D341Med (cell line): ENCODE results near the gene DCUN1D2.
"Not testable (repeated sequence)": the region's sequence is repeated elsewhere in the genome, so short reads cannot be mapped to it uniquely, and the experiment has no call there.

ENCODE experiments used
- DNase-seq: peaks from one replicate; pipeline ENCODE4 v3.0.0; 2012; ENCODE audit warnings: low spot score

DCUN1D2 gene

GRCh38 chr13:113465300-113465699 lies 25.2 kb downstream of the DCUN1D2 start:
- no peak for DNase-seq

GRCh38 chr13:113464476-113464875 lies 26.0 kb downstream of the DCUN1D2 start:
- no peak for DNase-seq

DNA sequence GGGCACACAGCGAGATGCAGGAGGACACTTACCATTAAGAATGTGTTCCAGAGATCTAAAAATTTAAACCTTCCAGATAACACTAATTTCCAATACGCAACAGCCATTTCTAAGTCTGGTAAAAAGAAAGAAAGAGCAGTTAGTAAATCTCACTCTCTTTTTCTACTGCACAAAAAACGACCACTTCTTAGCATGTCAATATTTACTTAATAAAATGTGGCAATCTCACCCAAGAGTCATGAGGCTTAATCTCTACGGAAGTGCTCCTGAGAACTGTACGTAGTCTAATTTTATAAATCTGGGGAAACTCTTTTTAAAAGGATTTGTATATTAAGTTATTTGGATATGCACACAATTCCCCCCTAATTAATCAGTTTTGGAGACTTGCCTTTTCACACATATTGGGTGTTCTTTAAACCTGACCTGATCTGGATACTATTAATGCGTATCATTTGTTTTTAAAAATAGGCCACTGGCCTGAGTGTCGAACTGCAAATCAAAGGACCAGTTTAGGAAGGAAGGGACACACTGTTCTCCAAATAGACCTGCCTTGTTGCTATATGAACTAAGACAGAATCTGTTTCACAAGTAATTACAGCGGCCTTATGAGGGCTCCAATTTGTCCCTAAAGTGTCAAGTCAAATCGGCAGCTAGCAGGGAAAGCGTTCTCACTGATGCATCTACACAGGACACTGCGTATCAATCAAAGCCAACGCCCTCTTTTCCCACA lies 29.3 kb downstream of the DCUN1D2 start:
- no peak for DNase-seq

DNA sequence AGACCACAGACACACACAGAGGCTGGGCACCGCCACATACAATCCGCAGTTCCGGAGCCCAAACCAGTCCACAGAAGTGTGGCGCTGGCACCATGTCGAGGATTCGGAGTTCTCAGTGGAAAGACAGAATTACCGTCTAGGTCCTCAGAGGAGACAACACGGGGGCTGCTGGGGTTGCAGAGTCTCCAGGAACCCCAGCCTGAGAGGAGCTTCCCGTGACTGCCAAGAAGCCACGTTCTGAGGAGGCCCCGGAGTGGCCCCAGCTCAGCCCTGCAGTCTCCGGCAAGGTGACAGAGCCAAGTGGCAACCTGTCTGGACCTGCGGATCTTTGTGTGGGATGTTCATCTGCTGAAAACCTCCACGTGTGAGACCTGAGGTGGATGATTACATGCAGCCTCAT lies 29.9 kb downstream of the DCUN1D2 start:
- no peak for DNase-seq

DNA sequence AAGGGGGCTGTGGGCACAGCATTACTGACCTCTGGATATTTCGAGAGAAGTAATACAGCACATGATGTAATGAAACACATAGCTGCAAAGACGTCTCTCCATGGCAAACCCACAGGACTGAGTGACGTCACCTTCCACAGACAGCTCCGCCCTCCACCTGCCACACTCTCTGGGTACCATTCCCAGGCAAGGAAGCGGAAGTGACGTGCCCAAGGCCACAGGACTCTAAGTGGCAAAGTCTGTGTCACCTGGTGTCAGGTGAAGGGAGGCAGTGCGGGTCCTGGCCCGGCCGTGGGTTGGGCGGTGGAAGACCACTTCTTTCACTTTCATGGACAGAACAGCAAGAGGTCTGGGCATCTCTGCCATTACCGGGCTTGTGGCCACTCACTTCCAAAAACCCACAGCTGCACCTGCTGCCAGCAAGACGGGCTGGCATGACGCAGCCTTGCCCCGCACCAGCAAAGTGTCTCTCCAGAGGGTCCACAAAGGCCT lies 30.4 kb downstream of the DCUN1D2 start:
- DNase-seq = no peak

- peak; percentile 69 for DNase-seq
These were observed 32.1 kb downstream of the DCUN1D2 start for GRCh38 chr13:113458253-113459065.

DNA sequence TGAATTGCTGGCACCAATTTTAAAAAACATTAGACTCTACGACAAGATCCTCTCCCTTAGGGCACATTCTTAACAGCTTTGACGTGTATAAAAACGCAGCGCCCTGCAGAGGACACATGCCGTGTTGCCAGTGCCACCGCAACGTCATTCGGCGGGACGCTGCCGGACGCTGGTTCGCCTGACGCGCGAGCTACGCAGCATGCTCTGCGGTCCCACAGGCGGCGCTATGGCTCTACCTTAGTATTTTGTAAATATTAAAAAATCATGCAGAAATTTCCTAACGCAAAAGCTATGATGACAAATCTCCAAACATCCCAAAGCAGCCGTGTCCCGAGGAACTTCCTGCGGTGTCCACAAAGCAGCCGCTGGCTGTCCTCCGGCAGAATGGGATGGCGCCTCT lies 33.0 kb downstream of the DCUN1D2 start:
- DNase-seq = no peak

DNA sequence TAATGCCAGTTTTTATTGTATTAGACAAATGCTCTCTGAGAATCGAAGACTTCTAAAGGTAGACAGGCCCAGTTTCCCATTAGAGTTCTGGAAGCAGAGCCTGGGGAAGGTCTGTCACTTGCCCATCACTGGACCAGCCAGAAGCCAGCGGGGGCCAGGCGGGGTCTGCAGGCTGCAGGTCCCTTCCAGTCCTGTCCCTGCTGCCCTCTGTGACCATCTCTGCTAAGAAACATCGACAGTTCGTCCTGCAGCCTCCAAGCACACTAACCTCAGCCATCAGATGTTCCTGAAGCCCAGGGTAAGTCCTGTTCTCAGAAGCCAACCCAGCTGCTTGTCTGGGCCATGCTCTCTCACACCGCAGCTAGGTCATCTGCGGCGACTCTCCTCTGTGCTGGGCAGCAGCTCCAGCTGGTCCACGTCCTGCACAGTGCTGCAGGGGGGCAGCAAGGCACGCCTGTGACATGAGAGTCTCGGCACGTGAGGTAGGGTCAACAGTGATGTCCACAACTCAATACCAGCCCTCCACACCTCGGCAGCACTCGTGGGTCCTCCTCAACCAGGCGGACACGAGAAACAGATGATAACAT lies 34.3 kb downstream of the DCUN1D2 start:
- DNase-seq = no peak

DNA sequence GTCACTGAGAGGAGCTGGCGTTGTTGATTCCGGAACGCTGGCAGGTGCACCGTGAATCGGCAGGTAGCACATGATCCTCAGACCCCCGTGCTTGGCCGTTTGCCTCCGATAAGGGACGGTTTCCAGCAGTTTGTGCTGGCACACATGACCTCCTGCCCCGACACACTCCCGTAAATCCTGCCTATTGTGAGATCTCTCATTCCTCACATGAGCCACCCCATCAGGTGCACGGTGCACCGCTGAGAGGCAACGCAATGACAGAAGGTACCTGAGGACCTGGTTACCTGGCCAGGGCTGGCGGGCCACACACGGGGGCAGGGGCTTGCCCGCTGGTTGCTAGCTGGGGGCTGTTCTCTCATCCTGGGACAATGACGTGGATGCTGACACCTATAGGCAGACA lies 35.1 kb downstream of the DCUN1D2 start:
- DNase-seq = no peak

DNA sequence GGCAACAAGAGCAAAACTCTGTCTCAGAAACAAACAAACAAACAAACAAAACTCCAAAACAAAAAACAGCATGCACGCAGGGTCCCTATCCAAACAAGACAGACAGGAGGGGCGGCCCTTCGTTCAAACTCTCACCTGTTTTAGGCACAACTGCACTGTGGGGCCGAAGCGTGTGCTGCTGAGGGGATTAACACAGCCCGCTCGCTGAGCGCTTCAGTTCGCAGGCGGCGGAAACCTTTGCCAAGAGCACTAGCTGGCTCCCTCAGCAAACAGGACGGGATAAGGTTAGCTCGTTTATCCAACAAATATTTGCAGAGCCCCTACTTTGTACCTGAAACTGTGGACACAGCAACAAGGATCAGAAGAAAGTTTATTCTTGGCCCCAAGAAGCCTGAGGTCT lies 35.6 kb downstream of the DCUN1D2 start:
- DNase-seq = no peak

GRCh38 chr13:113452942-113453901 lies 37.3 kb downstream of the DCUN1D2 start, which contains the start of gene ADPRHL1:
Gene ADPRHL1, minus strand, starts transcription at chr13:113453488. Its CDS starts 51 bp downstream, at chr13:113453437.
- no peak for DNase-seq

DNA sequence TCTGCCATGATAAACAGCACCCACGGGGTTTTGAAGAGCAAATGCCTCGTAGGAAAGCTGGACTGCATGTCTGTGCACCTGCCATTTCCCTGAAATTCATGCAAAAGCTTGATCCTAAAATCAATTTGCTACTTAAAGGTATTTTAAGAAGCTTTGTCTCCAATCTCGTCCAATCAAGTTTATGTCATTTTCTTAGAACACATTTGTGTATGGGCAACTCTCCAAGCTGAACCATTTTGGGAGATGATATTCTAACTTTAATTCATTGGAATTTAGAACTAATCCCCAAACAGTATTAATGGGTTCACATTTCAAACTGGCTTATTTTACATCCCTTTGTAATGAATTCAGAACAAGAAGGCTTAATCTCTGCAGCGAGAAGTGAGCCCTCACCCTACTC lies 38.0 kb downstream of the DCUN1D2 start:
- DNase-seq = no peak

- no peak for DNase-seq
These were observed 38.5 kb downstream of the DCUN1D2 start for GRCh38 chr13:113451951-113452421.

DNA sequence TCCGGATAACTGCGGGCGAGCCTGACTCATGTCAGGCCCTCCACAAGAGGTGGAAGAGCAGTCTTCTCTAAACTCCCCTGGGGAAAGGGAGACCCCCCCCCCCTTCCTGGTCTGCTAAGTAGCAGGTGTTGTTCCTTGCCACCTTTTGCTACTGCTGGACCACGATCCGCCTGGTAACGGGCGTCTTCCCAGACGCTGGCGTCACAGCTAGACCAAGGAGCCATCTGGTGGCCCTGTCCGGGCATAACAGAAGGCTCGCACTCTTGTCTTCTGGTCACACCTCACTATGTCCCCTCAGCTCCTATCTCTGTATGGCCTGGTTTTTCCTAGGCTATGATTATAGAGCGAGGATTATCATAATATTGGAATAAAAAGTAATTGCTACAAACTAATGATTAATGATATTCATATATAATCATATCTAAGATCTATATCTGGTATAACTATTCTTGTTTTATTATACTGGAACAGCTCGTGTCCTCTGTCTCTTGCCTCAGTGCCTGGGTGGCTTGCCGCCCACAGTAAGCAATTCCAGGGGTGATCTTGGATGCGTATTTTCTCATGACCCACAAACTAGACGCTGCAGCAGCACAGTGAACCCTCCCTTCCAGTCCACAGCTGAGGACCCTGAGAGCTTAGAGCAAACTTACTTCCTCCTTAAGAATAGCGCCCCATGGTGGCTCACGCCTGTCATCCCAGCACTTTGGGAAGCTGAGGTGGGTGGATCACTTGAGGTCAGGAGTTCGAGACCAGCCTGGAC lies 39.5 kb downstream of the DCUN1D2 start:
- not testable (repeated sequence) for DNase-seq

DNA sequence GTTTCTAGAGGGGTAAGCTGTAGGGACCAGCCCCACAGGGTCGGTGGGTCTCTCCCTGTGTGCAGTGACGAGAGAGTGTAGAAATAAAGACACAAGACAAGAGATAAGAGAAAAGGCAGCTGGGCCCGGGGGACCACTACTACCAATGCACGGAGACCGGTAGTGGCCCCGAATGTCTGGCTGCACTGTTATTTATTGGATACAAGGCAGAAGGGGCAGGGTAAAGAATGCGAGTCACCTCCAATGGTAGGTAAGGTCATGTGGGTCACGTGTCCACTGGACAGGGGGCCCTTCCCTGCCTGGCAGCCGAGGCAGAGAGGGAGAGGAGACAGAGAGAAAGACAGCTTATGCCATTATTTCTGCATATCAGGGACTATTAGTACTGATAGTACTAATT lies 40.2 kb downstream of the DCUN1D2 start:
- DNase-seq = not testable (repeated sequence)

GRCh38 chr13:113449693-113450347 lies 40.7 kb downstream of the DCUN1D2 start:
- DNase-seq = no peak

DNA sequence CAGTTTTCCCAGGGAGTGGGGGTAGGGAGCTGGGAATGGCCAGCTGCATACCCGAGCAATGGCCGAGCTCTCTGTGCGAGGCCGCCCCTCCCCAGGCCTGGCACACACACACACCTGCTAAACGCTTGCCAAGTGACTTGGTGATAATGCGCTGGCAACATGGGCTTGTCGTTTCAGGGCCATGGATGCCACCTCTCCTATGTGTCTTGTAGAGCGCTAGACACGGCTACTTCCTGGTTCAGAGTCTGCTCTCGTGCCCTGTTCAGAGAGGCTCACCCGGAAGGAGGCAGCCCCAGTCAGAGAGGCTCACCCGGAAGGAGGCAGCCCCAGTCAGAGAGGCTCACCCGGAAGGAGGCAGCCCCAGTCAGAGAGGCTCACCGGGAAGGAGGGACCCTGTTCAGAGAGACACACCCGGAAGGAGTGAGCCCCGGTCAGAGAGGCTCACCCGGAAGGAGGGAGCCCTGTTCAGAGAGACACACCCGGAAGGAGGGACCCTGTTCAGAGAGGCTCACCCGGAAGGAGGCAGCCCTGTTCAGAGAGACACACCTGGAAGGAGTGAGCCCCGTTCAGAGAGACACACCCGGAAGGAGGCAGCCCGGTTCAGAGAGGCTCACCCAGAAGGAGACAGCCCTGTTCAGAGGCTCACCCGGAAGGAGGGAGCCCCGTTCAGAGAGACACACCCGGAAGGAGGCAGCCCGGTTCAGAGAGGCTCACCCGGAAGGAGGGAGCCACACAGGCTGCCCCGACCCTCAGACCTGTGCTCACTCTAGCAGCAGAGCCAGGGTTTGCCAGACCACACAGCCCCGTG lies 41.4 kb downstream of the DCUN1D2 start:
- DNase-seq = peak; percentile 84

DNA sequence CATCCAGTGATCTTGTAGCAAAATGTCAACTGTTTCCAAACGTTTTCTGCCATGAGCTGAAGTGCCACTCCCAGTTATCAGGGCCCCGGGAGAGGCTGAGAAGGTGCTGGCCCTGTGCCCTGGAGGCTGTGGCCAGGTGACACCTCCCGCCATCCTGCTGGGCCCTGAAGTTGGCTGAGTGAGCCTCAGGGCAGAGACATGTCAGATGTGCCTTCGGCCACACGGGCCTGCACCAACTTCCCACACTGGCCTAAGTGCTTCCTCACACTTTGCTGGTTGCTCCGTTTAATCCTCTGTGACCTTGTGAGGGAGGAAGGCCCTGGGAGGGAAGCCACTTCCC lies 42.0 kb downstream of the DCUN1D2 start:
- DNase-seq = no peak

GRCh38 chr13:113447596-113447995 lies 42.9 kb downstream of the DCUN1D2 start:
- no peak for DNase-seq

DNA sequence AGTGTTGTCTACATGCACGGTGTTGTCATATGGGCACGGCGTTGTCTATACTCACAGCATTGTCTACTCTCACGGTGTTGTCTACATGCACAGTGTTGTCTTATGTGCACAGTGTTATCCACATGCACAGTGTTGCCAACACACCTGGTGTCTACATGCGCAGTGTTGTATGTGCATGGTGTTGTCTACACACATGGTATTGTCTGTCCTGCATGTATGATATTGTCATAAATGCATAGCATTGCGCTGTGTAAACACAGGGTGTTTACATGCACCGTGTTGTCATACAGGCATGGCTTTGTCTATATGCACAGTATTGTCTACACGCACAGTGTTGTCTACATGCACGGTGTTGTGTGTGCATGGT lies 44.0 kb downstream of the DCUN1D2 start:
- DNase-seq = no peak
